Stimulated activated effector memory CD8-positive, alpha-beta T cell treated with anti-CD3 and anti-CD28 coated beads, Interleukin-12 subunit alpha, Interleukin-12 subunit beta, amount 100 ng/mL, for 72 hours (primary cell): Measurements from ENCODE around the gene CD163L1.

ENCODE experiments used
- ATAC-seq: fragments of 150-1000 bp; cut with Tn5 transposase; 2 replicates; pipeline ENCODE4 v1.10.0; 2021
- DNase-seq, 2 donors: peaks; one replicate each; pipeline ENCODE4 v3.0.0; 2021 to 2022; ENCODE audit warnings: low spot score in 2 of 2
- H3K27ac Mint-ChIP-seq: one replicate; pipeline ENCODE4 v1.8.0; 2022; ENCODE audit warnings: mild to moderate bottlenecking, mixed read lengths
- H3K36me3 Mint-ChIP-seq: one replicate; pipeline ENCODE4 v1.8.0; 2022; ENCODE audit warnings: mild to moderate bottlenecking, mixed read lengths
- H3K4me1 Mint-ChIP-seq: one replicate; pipeline ENCODE4 v1.8.0; 2022; ENCODE audit warnings: mixed read lengths
- H3K4me3 Mint-ChIP-seq: one replicate; pipeline ENCODE4 v1.8.0; 2022; ENCODE audit warnings: mild to moderate bottlenecking, mixed read lengths
- H3K9me3 Mint-ChIP-seq: one replicate; pipeline ENCODE4 v1.8.0; 2022; ENCODE audit warnings: mixed read lengths

CD163L1 gene

DNA sequence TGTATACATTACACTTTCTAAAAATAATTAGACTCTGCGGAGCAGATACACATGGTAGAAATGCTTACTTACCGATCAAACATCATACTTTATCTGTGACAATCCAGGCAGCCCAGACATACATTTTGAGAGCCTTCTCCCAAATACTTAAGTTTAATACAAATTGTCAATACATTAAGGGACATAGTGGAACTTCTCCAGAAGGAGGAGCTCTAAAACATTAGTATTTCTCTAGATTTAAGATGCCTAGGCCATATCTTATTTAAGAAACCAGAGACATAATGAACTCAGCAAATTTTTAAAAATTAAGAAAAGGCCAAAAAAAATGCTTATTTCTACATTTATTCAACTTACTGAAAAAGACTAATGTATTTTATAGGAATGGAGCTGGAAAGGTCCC, 124.0 kb downstream of the CD163L1 start:
- DNase-seq (no peak), ATAC-seq (no peak)
- H3K4me3 Mint-ChIP-seq: no peak overlapping the region
- no peaks in the 10 kb centered on the region for H3K9me3 Mint-ChIP-seq
- no peak overlapping the region for H3K27ac Mint-ChIP-seq
- no peaks in the 10 kb centered on the region for H3K4me1 Mint-ChIP-seq
- no peaks in the 10 kb centered on the region for H3K36me3 Mint-ChIP-seq

DNA sequence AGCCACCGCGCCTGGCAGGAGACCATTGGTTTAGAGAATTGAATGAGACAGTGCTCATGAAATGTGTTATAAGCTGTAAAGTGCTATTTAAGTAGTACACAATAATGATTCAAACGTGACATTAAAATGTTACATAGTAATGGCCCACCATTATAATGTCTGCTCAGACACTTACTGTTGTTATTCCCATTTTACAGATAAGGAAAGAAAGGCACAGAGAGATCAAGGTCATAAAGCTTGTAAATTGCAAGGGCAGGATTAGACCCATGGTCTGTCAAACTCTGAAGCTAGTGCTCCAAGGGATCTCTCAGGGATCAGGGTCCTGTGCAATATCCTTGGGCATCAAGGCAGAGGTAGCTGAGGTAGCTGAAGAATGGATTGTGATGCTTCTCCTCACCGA, 133.9 kb downstream of the CD163L1 start:
- Mint-ChIP-seq H3K36me3 (no peaks in the 10 kb centered on the region), H3K9me3 (no peaks in the 10 kb centered on the region), H3K27ac (no peak overlapping the region), H3K4me1 (no peaks in the 10 kb centered on the region), H3K4me3 (no peak overlapping the region)
- ATAC-seq (no peak), DNase-seq (no peak)
